Measurements from ENCODE around the gene CACNA1S. TPM values are rescaled to one million over a fixed set of nuclear protein-coding genes. Genes with fewer than 3 reads are reported as not detected.

The CACNA1S gene
- total and polyA plus RNA-seq, 12 donors: under 0.01 to 0.07 TPM; not detected in 10

GRCh38 chr1:201155354-201155753 is 43.1 kb upstream of the CACNA1S start:
- intact Hi-C loops (cut with DNase I): no loop called here

DNA sequence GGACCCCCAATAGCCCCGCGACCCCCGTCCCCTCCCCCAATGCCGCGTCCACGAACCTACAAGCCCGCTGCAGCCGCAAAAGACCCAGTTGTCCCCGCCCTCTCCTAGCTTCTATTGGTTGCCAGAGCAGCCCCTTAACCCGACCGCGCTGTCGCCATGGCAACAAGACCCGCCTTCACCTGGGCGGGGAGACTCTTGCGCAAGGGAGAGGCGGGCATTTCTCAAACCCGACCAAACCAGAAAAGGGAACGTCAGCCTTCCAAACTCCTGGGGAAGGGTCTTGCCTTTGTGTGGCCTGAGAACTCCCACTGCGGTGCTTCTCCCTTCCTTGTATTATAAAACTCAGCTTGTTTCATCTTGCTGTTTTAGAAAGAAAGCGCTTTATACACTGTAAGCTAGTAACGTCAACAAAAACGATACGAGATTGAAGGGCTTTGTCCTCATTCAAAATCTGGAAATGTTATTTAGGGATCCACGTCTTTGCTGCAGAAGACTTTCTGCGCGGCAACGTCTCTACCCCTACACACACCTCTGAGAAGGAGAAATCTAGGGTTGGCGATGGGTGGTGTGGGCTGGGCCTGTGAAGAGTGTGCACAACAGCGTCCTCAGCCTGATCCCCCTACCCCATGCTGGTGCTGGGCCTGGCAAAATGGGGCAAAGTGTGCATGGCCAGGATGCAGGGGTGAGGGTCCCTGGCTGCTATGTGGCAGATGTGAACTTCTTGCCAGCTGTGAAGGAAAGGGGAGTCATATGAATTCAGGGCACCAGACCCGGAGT is 42.4 kb upstream of the CACNA1S start, which contains the start of gene TMEM9:
TMEM9 (minus strand) TSS at position 86 of the 777 bp plus-strand sequence. CDS start 551 bp downstream, outside the sequence.
- Histone ChIP-seq H3K36me3 (replicated peaks in 1 of 2) (peaks cover 0 to 16% of the 10 kb centered on the region in 2 donors), H3K9me3 (replicated peaks in 1 of 3) (no peaks in the 10 kb centered on the region), H3K27ac (peak within 1 kb of the TSS in 3 of 5 donors; percentile 49 to 75 (median 73)), H3K4me3 (peak within 1 kb of the TSS; percentile 14 to 71 (median 69)), H3K27me3 (no peaks in the 10 kb centered on the region), H3K4me1 (replicated peaks in 1 of 2) (peaks cover 7 to 20% of the 10 kb centered on the region in 2 donors)
- peak; percentile 97 to 99 (median 98) for DNase-seq
- TF ChIP-seq, protein P1, sequence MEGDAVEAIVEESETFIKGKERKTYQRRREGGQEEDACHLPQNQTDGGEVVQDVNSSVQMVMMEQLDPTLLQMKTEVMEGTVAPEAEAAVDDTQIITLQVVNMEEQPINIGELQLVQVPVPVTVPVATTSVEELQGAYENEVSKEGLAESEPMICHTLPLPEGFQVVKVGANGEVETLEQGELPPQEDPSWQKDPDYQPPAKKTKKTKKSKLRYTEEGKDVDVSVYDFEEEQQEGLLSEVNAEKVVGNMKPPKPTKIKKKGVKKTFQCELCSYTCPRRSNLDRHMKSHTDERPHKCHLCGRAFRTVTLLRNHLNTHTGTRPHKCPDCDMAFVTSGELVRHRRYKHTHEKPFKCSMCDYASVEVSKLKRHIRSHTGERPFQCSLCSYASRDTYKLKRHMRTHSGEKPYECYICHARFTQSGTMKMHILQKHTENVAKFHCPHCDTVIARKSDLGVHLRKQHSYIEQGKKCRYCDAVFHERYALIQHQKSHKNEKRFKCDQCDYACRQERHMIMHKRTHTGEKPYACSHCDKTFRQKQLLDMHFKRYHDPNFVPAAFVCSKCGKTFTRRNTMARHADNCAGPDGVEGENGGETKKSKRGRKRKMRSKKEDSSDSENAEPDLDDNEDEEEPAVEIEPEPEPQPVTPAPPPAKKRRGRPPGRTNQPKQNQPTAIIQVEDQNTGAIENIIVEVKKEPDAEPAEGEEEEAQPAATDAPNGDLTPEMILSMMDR (IDR thresholded peaks at IDR 0.05): no peak
- TF ChIP-seq POLR2A (IDR thresholded peaks at IDR 0.05): peak in 1 of 2 donors; percentile 51
- WGBS, 4 donors: 9 to 19% (median 12%) methylated on average over 15 to 31 of the region's 31 CpGs
- intact Hi-C loops (cut with DNase I): no loop called here

More at GRCh38 chr1:201155354-201155753, 43.1 kb upstream of the CACNA1S start:
- Histone ChIP-seq H3K27me3 (no peaks in the 10 kb centered on the region), H3K4me1 (replicated peaks in 1 of 2) (peaks cover 7 to 17% of the 10 kb centered on the region in 2 donors), H3K36me3 (replicated peaks in 1 of 2) (peaks cover 0 to 8% of the 10 kb centered on the region in 2 donors), H3K27ac (no peak overlapping the region), H3K9me3 (replicated peaks in 1 of 3) (no peaks in the 10 kb centered on the region), H3K4me3 (no peak overlapping the region)
- peak in 1 of 7 donors; percentile 7 for DNase-seq
- 74 to 91% (median 79%) methylated on average over 2 of the region's 2 CpGs for WGBS, 4 donors
- TF ChIP-seq, protein P1 (IDR thresholded peaks at IDR 0.05): no peak
- TF ChIP-seq POLR2A (IDR thresholded peaks at IDR 0.05): no peak

DNA sequence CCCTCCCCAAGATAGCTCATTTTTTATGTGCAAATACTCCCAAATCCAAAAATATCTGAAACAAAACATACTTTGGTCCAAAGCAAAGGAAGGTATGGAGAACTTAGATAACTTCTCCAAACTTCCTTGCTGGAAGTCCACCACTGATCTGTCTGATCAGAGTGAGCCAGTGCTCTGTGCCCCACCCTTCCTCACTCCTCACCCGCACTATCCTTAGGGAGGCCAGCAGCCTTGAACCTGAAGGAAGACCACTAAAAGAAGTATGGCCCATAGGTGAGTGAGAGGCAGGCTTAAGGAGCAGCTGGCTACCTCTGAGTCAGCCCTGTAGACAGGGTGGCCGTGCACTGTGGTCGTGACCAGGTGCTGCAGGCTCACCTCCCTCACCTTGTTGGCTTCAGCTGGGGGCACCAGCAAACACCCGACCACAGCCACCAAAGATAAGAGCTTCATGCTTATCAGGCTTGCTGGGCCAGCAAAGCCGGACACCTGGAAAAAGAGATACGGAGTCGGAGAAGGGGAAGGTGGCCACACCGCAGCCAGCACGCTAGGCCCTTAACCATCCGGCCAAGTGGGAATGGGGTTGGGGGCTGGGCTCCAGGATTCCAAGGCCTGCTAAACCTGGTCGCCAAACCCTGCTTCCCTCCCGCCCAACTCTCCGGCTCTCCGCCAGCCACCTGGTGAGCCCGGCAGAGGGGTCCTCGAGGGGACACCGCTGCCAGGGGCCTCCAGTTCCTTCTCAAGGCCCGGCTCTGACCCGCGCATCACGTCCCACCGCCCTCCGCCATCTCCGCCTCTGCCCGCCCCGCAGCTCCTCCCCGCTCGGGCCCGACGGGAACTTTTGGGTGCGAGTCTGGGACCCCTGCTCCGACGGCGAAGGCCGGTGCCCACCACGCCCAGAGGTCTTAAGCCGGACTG is 41.5 kb upstream of the CACNA1S start:
- Histone ChIP-seq H3K27ac (peak overlapping the region in 3 of 5 donors; percentile 49 to 75 (median 73)), H3K4me1 (replicated peaks in 1 of 2) (peaks cover 7 to 20% of the 10 kb centered on the region in 2 donors), H3K27me3 (no peaks in the 10 kb centered on the region), H3K4me3 (peak overlapping the region; percentile 14 to 71 (median 69)), H3K36me3 (replicated peaks in 1 of 2) (peaks cover 0 to 19% of the 10 kb centered on the region in 2 donors), H3K9me3 (replicated peaks in 1 of 3) (no peaks in the 10 kb centered on the region)
- WGBS, 4 donors: 2 to 7% (median 3%) methylated on average over 11 to 37 of the region's 37 CpGs
- no peak for DNase-seq
- intact Hi-C loops (cut with DNase I): no loop called here
- TF ChIP-seq, protein P1 (IDR thresholded peaks at IDR 0.05): no peak
- no peak for TF ChIP-seq POLR2A (IDR thresholded peaks at IDR 0.05)

GRCh38 chr1:201149400-201149799 is 37.2 kb upstream of the CACNA1S start:
- WGBS, 4 donors: 75 to 91% (median 85%) methylated on average over 4 of the region's 4 CpGs
- intact Hi-C loops (cut with DNase I): loop anchor here in 1 of 2 donors (10.0 kb wide), 1 partner anchor 55 kb away; no protein-coding TSS in a partner anchor
- Histone ChIP-seq H3K27me3 (no peaks in the 10 kb centered on the region), H3K9me3 (replicated peaks in 1 of 3) (no peaks in the 10 kb centered on the region), H3K4me3 (no peak overlapping the region), H3K27ac (no peak overlapping the region), H3K36me3 (replicated peaks in 1 of 2) (peaks cover 0 to 54% of the 10 kb centered on the region in 2 donors), H3K4me1 (replicated peaks in 1 of 2) (peaks cover 7 to 20% of the 10 kb centered on the region in 2 donors)
- no peak for DNase-seq
- TF ChIP-seq POLR2A (IDR thresholded peaks at IDR 0.05): no peak
- TF ChIP-seq, protein P1 (IDR thresholded peaks at IDR 0.05): peak in 5 of 6 experiments; percentile 16 to 33 (median 24)
